HepG2 (cell line): ENCODE data around the gene MYL11. TPM values are rescaled to one million over a fixed set of nuclear protein-coding genes. Genes with fewer than 3 reads are reported as not detected.

Source experiments
- FLYWCH1 ChIP-seq: sonication (generic); formaldehyde crosslinking; IDR thresholded peaks from 2 replicates; pipeline ENCODE4 v1.8.1; 2023; ENCODE audit warnings: mild to moderate bottlenecking, missing genetic modification reagents
- JUND ChIP-seq: sonication (generic); formaldehyde crosslinking; IDR thresholded peaks from 2 replicates; pipeline ENCODE4 v1.8.0; 2022; ENCODE audit warnings: mild to moderate bottlenecking, missing genetic modification reagents
- MTF1 ChIP-seq: sonication (generic); formaldehyde crosslinking; IDR thresholded peaks from 2 replicates; pipeline ENCODE4 v1.5.0; 2020; ENCODE audit warnings: missing genetic modification reagents
- MZF1 ChIP-seq: sonication (generic); formaldehyde crosslinking; IDR thresholded peaks from 2 replicates; pipeline ENCODE4 v1.8.1; 2023; ENCODE audit warnings: mild to moderate bottlenecking, missing genetic modification reagents, borderline replicate concordance
- NKX3-1 ChIP-seq: sonication (generic); formaldehyde crosslinking; IDR thresholded peaks from 2 replicates; pipeline ENCODE4 v1.5.0; 2020; ENCODE audit warnings: missing genetic modification reagents
- RBFOX2 ChIP-seq: fragments of 200-400 bp; formaldehyde crosslinking; IDR thresholded peaks from 2 replicates; pipeline ENCODE4 v1.6.1; 2017; ENCODE audit warnings: low read depth, mild to moderate bottlenecking, low read length
- RORA ChIP-seq: sonication (generic); formaldehyde crosslinking; IDR thresholded peaks from 2 replicates; pipeline ENCODE4 v1.5.0; 2020; ENCODE audit warnings: mild to moderate bottlenecking, missing genetic modification reagents, moderate library complexity
- SETDB1 ChIP-seq: sonication (generic); formaldehyde crosslinking; IDR thresholded peaks from 2 replicates; pipeline ENCODE4 v1.5.1; 2020; ENCODE audit warnings: missing genetic modification reagents, mild to moderate bottlenecking, borderline replicate concordance
- SMARCE1 ChIP-seq: fragments of 450-650 bp; IDR thresholded peaks from 2 replicates; pipeline ENCODE4 v1.6.1; 2017; ENCODE audit warnings: borderline replicate concordance
- ZBTB21 ChIP-seq: sonication (generic); formaldehyde crosslinking; IDR thresholded peaks from 2 replicates; pipeline ENCODE4 v1.4.0; 2020; ENCODE audit warnings: missing genetic modification reagents
- ZIK1 ChIP-seq: sonication (generic); formaldehyde crosslinking; IDR thresholded peaks from 2 replicates; pipeline ENCODE4 v1.5.0; 2020; ENCODE audit warnings: mild to moderate bottlenecking, low read depth, missing genetic modification reagents, borderline replicate concordance
- ZNF138 ChIP-seq: sonication (generic); formaldehyde crosslinking; IDR thresholded peaks from 2 replicates; pipeline ENCODE4 v1.5.0; 2020; ENCODE audit warnings: mild to moderate bottlenecking, low read depth, missing genetic modification reagents
- ZNF260 ChIP-seq: sonication (generic); formaldehyde crosslinking; IDR thresholded peaks from 2 replicates; pipeline ENCODE4 v1.4.0; 2020; ENCODE audit warnings: missing genetic modification reagents, low read depth, mild to moderate bottlenecking, borderline replicate concordance
- ZNF367 ChIP-seq: sonication (generic); formaldehyde crosslinking; IDR thresholded peaks from 2 replicates; pipeline ENCODE4 v1.4.0; 2020; ENCODE audit warnings: missing genetic modification reagents, borderline replicate concordance
- ZNF569 ChIP-seq: sonication (generic); formaldehyde crosslinking; IDR thresholded peaks from 2 replicates; pipeline ENCODE4 v1.5.0; 2020; ENCODE audit warnings: mild to moderate bottlenecking, missing genetic modification reagents, moderate library complexity, borderline replicate concordance
- ZNF703 ChIP-seq: sonication (generic); formaldehyde crosslinking; IDR thresholded peaks from 2 replicates; pipeline ENCODE4 v1.5.1; 2020; ENCODE audit warnings: missing genetic modification reagents, mild to moderate bottlenecking, moderate library complexity, borderline replicate concordance
- ZNF761 ChIP-seq: sonication (generic); formaldehyde crosslinking; conservative IDR thresholded peaks from 2 replicates; pipeline ENCODE4 v1.4.0; 2020; ENCODE audit warnings: mild to moderate bottlenecking, missing genetic modification reagents
- ZNF773 ChIP-seq: sonication (generic); formaldehyde crosslinking; IDR thresholded peaks from 2 replicates; pipeline ENCODE4 v1.4.0; 2020; ENCODE audit warnings: missing genetic modification reagents, borderline replicate concordance
- polyA plus RNA-seq, 8 experiments: library from polyadenylated mRNA; depleted of rRNA in 3 of 8; stranded (reverse) in 7 of 8; unstranded in 1 of 8; fragments of >200 nt; fragmentation: Illumina TruSeq in 4 of 8; extraction: Trizol in 4 of 8; gene quantifications; 2 replicates each; pipeline versions ENCODE4 v1.2.1 to v1.2.3, GENCODE V29; 2011 to 2016; ENCODE audit warnings: low read depth in 4 of 8, missing spikeins in 1 of 8, mixed read lengths in 1 of 8; ENCODE audit not compliant: insufficient read depth in 1 of 8
- total RNA-seq, 5 experiments: library from RNA; depleted of rRNA; stranded (reverse); fragments of >200 nt; fragmentation: Illumina TruSeq; extraction: Trizol; gene quantifications; 2 replicates each; pipeline ENCODE4 v1.2.3, GENCODE V29; 2016; ENCODE audit warnings: low read depth in 1 of 5
- TF ChIP-seq, protein P1 (sequence below): IDR thresholded peaks from 2 replicates; pipeline ENCODE4 v1.6.1; 2016; ENCODE audit warnings: missing genetic modification reagents, missing compliant biosample characterization
- TF ChIP-seq, protein P2 (sequence below): fragments of 450-650 bp; IDR thresholded peaks from 2 replicates; pipeline ENCODE4 v1.6.1; 2016
- TF ChIP-seq, protein P3 (sequence below): sonication (generic); formaldehyde crosslinking; IDR thresholded peaks from 2 replicates; pipeline ENCODE4 v1.4.0; 2020; ENCODE audit warnings: missing genetic modification reagents
- TF ChIP-seq, protein P4 (sequence below): sonication (generic); formaldehyde crosslinking; IDR thresholded peaks from 2 replicates; pipeline ENCODE4 v1.8.0; 2022; ENCODE audit warnings: mild to moderate bottlenecking, missing genetic modification reagents

MYL11 gene
- total and polyA plus RNA-seq, 2 of the 13 experiments (the other 11 are each of a cell fraction or from before 2014, with no cell fraction given): not detected

DNA sequence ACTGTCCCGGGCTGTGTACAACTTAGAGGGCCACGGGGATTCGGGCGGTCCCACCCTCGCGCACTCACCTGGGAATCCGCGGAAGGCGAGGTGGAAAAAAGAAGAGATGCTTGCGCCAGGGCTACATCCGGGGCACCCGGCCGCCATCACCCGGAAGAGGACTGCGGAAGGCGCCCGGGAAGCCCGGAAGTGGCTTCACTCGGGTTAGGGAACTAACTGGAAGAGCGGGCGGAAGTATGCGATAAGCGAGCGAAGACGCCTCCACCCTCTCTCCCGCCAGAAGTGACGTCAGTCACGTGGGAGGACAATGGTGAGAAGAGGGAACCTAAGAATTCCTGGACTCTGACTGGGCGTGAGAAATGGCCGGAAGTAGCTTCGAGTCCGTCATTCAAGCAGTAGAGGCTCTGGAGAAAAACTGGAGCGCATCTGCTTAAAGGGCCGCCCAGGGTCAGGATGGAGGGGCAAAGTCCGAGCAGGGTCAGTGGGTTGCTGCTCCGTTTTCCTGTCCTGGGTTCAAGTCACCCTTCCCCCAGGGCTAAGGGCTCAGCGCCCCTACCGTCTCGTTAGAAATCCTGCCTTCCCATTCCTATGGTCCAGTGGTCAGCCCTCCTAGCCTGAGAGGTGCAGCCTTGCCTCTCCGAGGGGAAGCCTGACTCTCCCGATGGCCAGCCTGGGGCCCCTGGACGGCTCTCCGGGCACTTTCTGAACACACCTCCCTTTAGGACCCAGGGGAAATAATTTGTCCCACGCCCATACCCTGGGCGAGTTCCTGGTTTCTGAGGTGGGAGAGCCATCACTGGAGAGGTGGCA lies 19.3 kb upstream of the MYL11 start, which contains the start of gene CD2BP2 (continued):
- TF ChIP-seq RBFOX2: peak; percentile 76
- 0 out of 2 replicates have a peak, but pooled peaks have one; percentile 70 for TF ChIP-seq ZNF761 (CRISPR knock-in tag)
- TF ChIP-seq SMARCE1: no peak
- TF ChIP-seq, protein P1, sequence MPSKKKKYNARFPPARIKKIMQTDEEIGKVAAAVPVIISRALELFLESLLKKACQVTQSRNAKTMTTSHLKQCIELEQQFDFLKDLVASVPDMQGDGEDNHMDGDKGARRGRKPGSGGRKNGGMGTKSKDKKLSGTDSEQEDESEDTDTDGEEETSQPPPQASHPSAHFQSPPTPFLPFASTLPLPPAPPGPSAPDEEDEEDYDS (CRISPR knock-in tag): peak; percentile 50; the same call in 1 of the 2 replicates
- TF ChIP-seq ZNF569: peak; percentile 93; the same call in 1 of the 2 replicates
- no peak for TF ChIP-seq RORA (CRISPR knock-in tag)
- no peak for TF ChIP-seq ZIK1 (CRISPR knock-in tag)
- TF ChIP-seq ZNF367 (CRISPR knock-in tag): peak; percentile 68; the same call in 1 of the 2 replicates
- TF ChIP-seq, protein P2, sequence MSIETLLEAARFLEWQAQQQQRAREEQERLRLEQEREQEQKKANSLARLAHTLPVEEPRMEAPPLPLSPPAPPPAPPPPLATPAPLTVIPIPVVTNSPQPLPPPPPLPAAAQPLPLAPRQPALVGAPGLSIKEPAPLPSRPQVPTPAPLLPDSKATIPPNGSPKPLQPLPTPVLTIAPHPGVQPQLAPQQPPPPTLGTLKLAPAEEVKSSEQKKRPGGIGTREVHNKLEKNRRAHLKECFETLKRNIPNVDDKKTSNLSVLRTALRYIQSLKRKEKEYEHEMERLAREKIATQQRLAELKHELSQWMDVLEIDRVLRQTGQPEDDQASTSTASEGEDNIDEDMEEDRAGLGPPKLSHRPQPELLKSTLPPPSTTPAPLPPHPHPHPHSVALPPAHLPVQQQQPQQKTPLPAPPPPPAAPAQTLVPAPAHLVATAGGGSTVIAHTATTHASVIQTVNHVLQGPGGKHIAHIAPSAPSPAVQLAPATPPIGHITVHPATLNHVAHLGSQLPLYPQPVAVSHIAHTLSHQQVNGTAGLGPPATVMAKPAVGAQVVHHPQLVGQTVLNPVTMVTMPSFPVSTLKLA: peak; percentile 57
- TF ChIP-seq MZF1: no peak
- no peak for TF ChIP-seq ZNF703 (CRISPR knock-in tag)
- peak; percentile 74 for TF ChIP-seq MTF1
- no peak for TF ChIP-seq SETDB1 (CRISPR knock-in tag)
- no peak for TF ChIP-seq FLYWCH1 (CRISPR knock-in tag)
- TF ChIP-seq ZNF260 (CRISPR knock-in tag): no peak
- TF ChIP-seq JUND: peak; percentile 23; the same call in 1 of the 2 replicates
- TF ChIP-seq, protein P3, sequence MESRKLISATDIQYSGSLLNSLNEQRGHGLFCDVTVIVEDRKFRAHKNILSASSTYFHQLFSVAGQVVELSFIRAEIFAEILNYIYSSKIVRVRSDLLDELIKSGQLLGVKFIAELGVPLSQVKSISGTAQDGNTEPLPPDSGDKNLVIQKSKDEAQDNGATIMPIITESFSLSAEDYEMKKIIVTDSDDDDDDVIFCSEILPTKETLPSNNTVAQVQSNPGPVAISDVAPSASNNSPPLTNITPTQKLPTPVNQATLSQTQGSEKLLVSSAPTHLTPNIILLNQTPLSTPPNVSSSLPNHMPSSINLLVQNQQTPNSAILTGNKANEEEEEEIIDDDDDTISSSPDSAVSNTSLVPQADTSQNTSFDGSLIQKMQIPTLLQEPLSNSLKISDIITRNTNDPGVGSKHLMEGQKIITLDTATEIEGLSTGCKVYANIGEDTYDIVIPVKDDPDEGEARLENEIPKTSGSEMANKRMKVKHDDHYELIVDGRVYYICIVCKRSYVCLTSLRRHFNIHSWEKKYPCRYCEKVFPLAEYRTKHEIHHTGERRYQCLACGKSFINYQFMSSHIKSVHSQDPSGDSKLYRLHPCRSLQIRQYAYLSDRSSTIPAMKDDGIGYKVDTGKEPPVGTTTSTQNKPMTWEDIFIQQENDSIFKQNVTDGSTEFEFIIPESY (CRISPR knock-in tag): no peak
- TF ChIP-seq ZNF138: peak; percentile 36; the same call in 1 of the 2 replicates
- peak; percentile 90 for TF ChIP-seq ZBTB21 (CRISPR knock-in tag)
- TF ChIP-seq, protein P4, sequence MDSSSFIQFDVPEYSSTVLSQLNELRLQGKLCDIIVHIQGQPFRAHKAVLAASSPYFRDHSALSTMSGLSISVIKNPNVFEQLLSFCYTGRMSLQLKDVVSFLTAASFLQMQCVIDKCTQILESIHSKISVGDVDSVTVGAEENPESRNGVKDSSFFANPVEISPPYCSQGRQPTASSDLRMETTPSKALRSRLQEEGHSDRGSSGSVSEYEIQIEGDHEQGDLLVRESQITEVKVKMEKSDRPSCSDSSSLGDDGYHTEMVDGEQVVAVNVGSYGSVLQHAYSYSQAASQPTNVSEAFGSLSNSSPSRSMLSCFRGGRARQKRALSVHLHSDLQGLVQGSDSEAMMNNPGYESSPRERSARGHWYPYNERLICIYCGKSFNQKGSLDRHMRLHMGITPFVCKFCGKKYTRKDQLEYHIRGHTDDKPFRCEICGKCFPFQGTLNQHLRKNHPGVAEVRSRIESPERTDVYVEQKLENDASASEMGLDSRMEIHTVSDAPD (CRISPR knock-in tag): peak; percentile 65; the same call in 1 of the 2 replicates
- 0 out of 2 replicates have a peak, but pooled peaks have one; percentile 44 for TF ChIP-seq ZNF773 (CRISPR knock-in tag)
- TF ChIP-seq NKX3-1: peak; percentile 80; the same call in 1 of the 2 replicates
